HCT116 (cell line): ENCODE results near the gene KLHL25.

Experiments
- MAX ChIP-seq: IDR thresholded peaks from 2 replicates; pipeline ENCODE4 v1.6.1; 2012
- ZBTB33 ChIP-seq: IDR thresholded peaks from 2 replicates; pipeline ENCODE4 v1.6.1; 2011; ENCODE audit warnings: mild to moderate bottlenecking, low read length, moderate library complexity; ENCODE audit not compliant: insufficient replicate concordance; ENCODE audit errors: extremely low read depth

DNA sequence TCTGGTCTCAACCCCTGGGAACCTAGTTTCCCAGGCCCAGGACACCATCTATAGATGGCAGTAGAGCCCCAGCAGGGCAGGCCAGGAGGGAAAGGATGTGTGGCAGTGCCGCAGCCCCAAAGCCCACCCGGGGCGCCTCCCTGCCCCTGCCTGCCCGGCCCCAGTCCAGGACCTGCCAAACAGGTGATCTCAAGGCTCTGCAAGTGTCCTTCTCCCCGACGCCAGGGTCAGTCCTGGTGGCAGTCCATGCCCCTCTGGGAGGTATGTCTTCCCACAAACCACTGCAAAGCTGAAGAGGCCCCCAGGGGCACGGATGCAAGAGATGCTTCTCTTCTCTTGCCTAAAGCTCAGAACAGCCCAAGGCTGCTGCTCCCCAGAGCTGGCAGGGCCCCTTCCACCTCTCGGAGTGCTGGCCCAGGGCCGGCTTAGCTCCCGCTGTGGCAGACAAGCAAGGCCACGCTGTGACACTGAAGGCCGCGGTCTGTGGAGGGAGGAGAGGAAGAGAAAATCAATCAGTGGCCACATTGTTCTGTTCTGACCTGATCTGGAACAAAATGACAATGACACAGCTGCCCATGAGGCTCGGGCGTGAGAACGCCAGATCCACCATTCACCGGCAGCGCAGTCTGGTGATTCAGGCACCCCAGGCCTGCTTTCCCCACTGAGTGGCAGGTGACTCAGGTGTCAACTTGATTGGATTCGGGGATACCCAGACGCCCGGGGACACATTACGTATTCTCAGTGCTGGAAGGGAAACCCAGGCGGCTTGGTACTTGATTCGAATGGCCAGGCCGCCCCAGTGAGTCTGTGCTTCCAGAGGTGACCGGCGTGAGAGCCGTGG, 34.0 kb downstream of the KLHL25 start:
- TF ChIP-seq MAX (no peak), ZBTB33 (no peak)
